SKM-1 treated with dmso at 0.1 percent for 144 hours (cell line): Measurements from ENCODE around the gene ARV1.
A peak's percentile ranks its signal among the peaks of the same experiment; 100 is the strongest.
"Not testable (repeated sequence)": the region's sequence is repeated elsewhere in the genome, so short reads cannot be mapped to it uniquely, and the experiment has no call there.

Experiments used
- DNase-seq: peaks from one replicate; lab custom pipeline; 2025; ENCODE audit not compliant: unreplicated experiment; lab: John Stamatoyannopoulos, UW

Gene ARV1

GRCh38 chr1:231016966-231017365, 38.1 kb downstream of the ARV1 start:
- DNase-seq: no peak

- DNase-seq: no peak
Observed at GRCh38 chr1:231019711-231020110, 40.8 kb downstream of the ARV1 start.

- no peak for DNase-seq
Observed at GRCh38 chr1:231020139-231020601, 41.3 kb downstream of the ARV1 start.

- DNase-seq: no peak
Observed at GRCh38 chr1:231020816-231021215, 41.9 kb downstream of the ARV1 start.

- DNase-seq: no peak
Observed at GRCh38 chr1:231021540-231022031, 42.7 kb downstream of the ARV1 start.

GRCh38 chr1:231022543-231022942, 43.6 kb downstream of the ARV1 start:
- not testable (repeated sequence) for DNase-seq

GRCh38 chr1:231023150-231023549, 44.3 kb downstream of the ARV1 start:
- DNase-seq: no peak

GRCh38 chr1:231026576-231026975, 47.7 kb downstream of the ARV1 start:
- DNase-seq: no peak

- DNase-seq: no peak
Observed at GRCh38 chr1:231027136-231027925, 48.4 kb downstream of the ARV1 start.

- no peak for DNase-seq
Observed at GRCh38 chr1:231027971-231028370, 49.1 kb downstream of the ARV1 start.

GRCh38 chr1:231028682-231029081, 49.8 kb downstream of the ARV1 start:
- DNase-seq: no peak

- not testable (repeated sequence) for DNase-seq
Observed at GRCh38 chr1:231029247-231029646, 50.4 kb downstream of the ARV1 start.

- no peak for DNase-seq
Observed at GRCh38 chr1:231029841-231030240, 50.9 kb downstream of the ARV1 start.

- DNase-seq: no peak
Observed at GRCh38 chr1:231032963-231033362, 54.1 kb downstream of the ARV1 start.

- DNase-seq: no peak
Observed at GRCh38 chr1:231035799-231036198, 56.9 kb downstream of the ARV1 start.

- peak; percentile 90 for DNase-seq
Observed at GRCh38 chr1:231036416-231036815, 57.5 kb downstream of the ARV1 start.

GRCh38 chr1:231037585-231038517, 59.0 kb downstream of the ARV1 start:
- DNase-seq: no peak

GRCh38 chr1:231039161-231040018, 60.5 kb downstream of the ARV1 start:
- DNase-seq: peak; percentile 39

GRCh38 chr1:231040019-231040799, 61.3 kb downstream of the ARV1 start, which contains the start of gene FAM89A:
FAM89A (minus strand) TSS chr1:231040254; CDS start chr1:231040211, 43 bp downstream.
- DNase-seq: peak; percentile 56
